Stimulated activated CD8-positive, alpha-beta memory T cell treated with anti-CD3 and anti-CD28 coated beads, Interleukin-7, amount 100 ng/mL, for 24 hours (primary cell): Measurements from ENCODE around the gene AGO1.
A peak's percentile ranks its signal among the peaks of the same experiment; 100 is the strongest.
"Not testable (repeated sequence)": the region's sequence is repeated elsewhere in the genome, so short reads cannot be mapped to it uniquely, and the experiment has no call there.

Source experiments
- DNase-seq: peaks from one replicate; pipeline ENCODE4 v3.0.0-alpha.2; 2020; ENCODE audit warnings: low read depth

Gene AGO1

GRCh38 chr1:35915693-35916092 is 32.7 kb downstream of the AGO1 start:
- no peak for DNase-seq

GRCh38 chr1:35923791-35924221 is 40.8 kb downstream of the AGO1 start:
- no peak for DNase-seq

GRCh38 chr1:35924838-35925237 is 41.8 kb downstream of the AGO1 start:
- no peak for DNase-seq

GRCh38 chr1:35925741-35926140 is 42.7 kb downstream of the AGO1 start:
- no peak for DNase-seq

GRCh38 chr1:35927472-35927871 is 44.5 kb downstream of the AGO1 start:
- no peak for DNase-seq

GRCh38 chr1:35929730-35930592 is 47.0 kb downstream of the AGO1 start:
- DNase-seq = no peak

DNA sequence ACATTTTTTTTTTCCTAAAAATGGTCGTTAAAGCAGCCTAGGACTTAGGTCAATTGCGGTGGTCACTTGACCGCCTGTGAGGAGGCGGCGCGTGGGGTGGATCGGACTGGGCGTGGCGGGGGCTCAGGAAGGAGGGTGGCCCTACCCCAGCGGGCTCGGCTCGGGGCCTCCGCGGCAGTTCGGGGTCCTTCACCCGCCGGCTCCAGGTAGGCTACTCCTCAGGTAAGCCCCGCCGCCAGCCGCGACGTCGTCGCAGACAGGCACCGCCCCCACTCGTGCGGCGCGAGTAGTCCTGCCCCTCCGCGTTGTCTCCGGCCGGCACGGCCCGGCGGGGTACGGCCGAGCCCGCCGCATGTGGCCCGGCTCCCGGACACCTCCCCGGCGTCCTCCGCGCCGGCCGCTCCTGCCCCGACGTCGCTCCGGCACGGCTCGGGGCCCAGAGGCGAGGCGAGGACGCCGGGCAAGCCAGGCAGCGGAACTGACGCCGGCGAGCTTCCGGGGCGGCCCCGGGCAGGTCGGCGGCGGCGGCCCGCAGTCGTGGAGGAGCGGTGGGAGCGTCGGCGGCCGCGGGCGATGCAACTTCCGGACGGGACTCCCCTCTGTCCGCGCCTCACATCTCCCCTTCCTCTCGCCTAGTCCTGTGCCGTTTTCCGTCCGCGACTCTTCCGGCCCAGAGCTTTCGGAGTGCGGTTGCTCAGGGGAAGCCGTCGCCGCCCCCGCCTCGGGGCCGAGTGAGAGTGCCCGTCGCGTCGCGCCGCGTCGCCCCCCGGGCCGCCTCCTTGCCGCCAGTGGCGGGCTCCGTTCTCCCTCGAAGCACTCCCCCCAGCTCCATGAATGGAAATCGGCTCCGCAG is 47.8 kb downstream of the AGO1 start, which contains the start of gene AGO3:
TSS of gene AGO3 (plus strand) at position 513 of the 853 bp plus-strand sequence. CDS start at position 835, 322 bp downstream.
- DNase-seq = peak; percentile 73

DNA sequence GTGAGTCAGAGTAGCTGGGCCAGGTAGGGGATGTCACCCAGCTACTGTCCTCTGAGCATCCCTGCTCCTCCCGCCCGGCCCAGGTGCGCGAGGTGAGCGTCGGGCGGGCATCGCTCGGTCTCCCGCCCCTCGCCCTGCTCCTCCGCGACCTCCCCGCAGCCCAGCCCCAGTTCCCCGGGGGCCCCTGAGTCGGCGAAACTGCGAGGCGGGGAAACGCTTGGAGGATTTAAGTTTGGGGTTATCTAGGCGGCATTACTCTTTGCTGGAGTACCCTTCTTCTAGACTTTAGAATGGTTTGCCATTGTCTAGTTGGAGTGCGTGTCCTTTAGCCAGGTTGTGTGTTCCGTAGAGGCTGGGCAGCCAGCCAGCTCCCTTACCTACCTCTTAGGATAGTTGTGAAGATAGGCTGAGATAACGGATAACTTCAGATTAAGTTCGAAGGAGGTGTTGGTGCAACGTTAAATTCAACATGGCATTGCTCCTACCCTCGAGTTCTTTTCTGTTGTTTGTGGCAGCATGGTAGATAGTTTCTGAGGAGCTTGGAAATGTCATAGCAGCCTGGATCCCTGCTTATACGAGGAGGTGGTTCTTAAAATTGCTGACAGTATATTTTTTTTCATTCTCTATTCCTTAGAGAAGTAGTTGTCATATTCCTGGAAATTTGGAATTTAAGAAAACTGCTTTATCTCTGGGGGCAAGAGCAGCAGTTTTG is 48.6 kb downstream of the AGO1 start:
- DNase-seq = no peak

DNA sequence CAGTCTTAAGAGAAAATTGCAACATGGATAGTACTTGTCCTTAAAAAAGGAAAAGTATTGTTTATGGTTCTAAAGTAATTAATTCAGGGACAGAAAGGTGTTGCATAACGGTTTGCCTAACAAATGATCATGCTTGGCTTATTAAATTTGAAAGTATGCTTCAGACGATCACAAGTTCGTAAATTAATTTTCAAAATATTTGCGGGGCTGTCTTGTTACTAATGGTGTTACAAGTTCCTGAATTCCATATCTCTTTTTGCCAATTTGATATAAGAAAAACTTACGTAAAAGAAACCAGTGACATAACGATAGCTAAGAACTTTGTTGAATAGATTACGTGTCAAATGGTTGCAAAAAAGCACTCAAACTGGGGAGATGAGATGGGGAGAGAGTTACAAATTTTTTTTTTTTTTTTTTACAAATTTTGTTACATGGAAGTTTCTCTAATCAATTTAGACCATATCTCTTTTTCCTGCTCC is 49.2 kb downstream of the AGO1 start:
- DNase-seq = no peak

GRCh38 chr1:35932941-35933340 is 49.9 kb downstream of the AGO1 start:
- DNase-seq = no peak

DNA sequence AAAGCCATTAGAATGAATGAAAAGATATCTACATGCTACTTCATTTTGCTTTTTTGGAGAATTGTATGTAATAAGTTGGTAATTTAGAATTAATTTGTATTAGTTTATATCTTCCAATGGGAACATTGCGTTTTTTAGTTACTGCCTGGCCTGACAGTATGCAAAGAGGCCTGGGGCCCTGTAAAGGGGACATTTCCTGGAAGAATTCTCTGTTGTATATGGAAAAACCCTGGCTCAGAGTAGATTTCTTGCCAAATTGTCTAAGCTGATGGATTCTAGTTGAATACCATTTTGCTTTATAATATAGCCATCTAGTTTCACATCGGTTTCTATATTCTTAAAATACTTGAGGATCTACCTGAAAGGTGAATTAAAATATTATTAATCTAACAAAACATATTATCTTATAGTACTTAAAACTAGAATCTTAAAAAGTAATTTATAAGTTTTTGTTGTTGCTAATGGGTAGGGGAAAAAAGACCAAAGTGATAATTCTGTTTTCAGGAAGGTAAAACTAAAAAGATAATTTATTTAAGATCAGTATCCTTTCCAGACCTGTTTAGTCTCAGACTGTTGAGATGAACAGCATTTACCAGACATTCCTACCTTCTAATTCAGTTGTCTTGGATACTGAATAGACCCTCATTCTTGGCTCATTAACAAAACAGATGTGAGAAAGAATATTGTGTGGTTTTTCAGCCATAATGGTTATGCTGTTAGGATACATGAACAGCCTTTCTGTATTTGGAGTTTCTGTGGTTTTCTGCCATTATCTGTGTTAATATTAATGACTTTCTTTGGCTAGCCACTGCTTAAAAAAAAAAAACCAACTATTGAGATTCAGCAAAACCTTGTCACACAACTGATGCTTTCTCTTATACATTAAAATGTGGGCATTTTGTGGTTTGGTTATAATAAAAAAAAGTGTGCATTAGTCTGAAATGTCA is 52.7 kb downstream of the AGO1 start:
- DNase-seq = no peak

DNA sequence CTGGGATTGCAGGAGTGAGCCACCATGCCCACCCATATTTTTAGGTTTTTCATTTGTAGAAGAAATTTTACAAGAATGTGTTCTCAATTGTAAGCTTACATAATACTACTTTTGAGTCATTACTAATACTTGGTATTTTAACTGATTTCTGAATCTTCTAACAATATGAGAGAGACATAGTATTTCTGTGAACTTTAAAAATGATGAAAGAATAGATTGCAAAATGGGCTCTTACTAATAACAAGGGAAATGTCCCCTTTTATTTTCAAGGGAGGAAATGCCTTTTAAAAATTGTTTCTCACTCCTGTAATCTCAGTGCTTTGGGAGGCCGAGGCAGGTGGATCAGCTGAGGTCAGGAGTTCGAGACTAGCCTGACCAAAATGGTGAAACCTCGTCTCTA is 53.8 kb downstream of the AGO1 start:
- DNase-seq = no peak

DNA sequence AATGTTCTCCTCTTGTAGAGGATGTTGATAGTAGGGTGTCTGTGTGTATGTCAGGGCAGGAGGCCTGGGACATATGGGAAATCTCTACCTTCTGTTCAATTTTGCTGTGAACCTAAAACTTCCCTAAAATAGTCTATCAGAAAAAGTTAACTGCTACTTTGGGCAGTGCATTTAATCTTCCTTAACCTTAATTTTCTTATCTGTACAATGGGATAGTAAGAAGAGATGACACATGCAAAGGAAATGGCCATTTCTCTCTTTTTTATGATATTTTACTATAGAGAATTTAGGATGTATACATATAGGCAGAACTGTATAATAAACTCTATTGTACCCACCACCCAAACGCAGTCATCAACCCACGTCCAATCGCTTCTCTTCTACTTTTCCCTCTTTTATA is 56.5 kb downstream of the AGO1 start:
- DNase-seq = no peak

DNA sequence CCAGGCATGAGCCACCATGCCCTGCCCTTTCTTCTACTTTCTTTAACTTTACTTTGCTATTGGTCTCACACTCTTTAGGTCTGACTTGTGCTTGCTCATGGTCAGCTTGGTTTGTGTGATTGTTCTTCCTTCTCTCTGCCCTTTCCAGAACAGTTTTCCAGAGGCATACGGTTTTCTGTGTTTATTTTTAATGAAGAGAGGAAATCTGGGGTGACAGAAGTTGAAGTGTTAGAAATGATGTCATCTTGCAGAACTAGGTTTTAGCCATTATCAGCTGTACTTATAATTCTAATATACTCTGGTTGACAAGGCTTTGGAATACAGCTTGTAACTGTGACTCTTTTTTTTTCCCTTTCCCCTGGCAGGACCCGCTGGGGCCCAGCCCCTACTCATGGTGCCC is 62.3 kb downstream of the AGO1 start:
- DNase-seq = no peak

GRCh38 chr1:35947547-35947946 is 64.5 kb downstream of the AGO1 start:
- DNase-seq = no peak

DNA sequence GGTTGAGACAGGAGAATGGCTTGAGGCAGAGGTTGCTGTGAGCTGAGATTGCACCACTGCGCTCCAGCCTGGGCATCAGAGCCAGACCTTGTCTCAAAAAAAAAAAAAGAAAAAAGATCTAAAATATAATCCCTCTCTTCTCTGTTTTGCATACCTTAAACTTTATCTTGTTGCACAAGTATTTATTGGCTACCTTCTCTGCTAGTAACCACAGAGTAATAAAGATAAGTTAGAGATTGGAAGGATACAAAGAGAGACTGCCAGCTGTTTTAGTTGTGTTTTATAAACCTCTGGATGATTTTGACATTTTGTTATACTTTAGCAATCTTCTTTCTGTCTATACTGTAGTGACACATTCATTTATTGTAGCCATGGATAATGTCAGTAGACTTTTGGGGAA is 75.5 kb downstream of the AGO1 start:
- no peak for DNase-seq

GRCh38 chr1:35959304-35959703 is 76.3 kb downstream of the AGO1 start:
- DNase-seq = no peak

DNA sequence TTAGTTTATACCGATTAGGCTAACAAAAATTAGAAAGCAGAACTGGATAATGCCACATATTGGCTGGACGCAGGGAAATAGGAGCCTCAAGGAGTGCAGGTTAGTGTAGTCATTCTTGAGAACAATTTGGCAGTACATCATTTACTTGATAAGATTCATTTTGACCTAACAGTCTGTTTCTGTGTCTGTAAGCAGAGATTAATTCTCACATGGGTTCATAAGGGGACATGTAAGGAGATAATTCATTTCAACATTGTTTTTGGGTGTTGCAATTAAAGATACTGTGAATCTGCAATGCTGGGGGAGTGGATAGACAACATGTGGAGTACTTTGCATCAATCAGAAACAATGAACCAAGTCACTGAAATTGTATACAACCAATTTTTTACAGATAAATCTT is 79.9 kb downstream of the AGO1 start:
- DNase-seq = no peak

- not testable (repeated sequence) for DNase-seq
Measured at GRCh38 chr1:35964277-35964676, 81.3 kb downstream of the AGO1 start.

DNA sequence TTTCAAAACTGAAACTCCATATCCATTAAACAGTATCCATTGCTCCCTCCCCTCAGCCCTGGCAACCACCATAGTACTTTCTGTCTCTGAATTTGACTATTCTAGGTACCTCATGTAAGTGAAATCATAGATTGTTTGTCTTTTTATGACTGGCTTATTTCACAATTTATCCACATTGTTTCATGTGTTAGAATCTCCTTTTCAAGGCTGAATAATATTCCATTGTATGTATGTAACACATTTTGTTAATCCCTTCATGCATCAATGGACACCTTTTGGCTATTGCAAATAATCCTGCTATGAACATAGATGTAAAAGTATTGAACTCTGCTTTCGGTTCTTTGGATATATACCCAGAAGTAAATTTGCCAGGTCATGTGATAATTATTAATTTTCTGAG is 85.4 kb downstream of the AGO1 start:
- no peak for DNase-seq

GRCh38 chr1:35971601-35972000 is 88.6 kb downstream of the AGO1 start:
- DNase-seq = no peak
